Neural cell (in vitro differentiated cells): ENCODE data around the gene CISD2.

Experiments used
- EZH2 ChIP-seq: fragments of 200-600, 300-800 bp; shearing (Covaris generic), sonication (generic); IDR thresholded peaks from 2 replicates; pipeline ENCODE4 v1.6.1; 2014; ENCODE audit warnings: antibody characterized with exemption, low read length, borderline replicate concordance, mild to moderate bottlenecking; ENCODE audit not compliant: insufficient read depth, poor library complexity, severe bottlenecking
- SMC3 ChIP-seq: fragments of 450-650 bp; conservative IDR thresholded peaks from 2 replicates; pipeline ENCODE4 v1.6.1; 2014; ENCODE audit warnings: antibody characterized with exemption, mild to moderate bottlenecking, moderate library complexity; ENCODE audit not compliant: poor library complexity
- TF ChIP-seq, protein P1 (sequence below): fragments of 450-650 bp; IDR thresholded peaks from 2 replicates; pipeline ENCODE4 v1.5.1; 2014; ENCODE audit warnings: antibody characterized with exemption, mild to moderate bottlenecking, moderate library complexity; ENCODE audit not compliant: poor library complexity, severe bottlenecking
- TF ChIP-seq, protein P2 (sequence below): IDR thresholded peaks from 2 replicates; pipeline ENCODE4 v1.6.1; 2012; ENCODE audit warnings: borderline replicate concordance

DNA sequence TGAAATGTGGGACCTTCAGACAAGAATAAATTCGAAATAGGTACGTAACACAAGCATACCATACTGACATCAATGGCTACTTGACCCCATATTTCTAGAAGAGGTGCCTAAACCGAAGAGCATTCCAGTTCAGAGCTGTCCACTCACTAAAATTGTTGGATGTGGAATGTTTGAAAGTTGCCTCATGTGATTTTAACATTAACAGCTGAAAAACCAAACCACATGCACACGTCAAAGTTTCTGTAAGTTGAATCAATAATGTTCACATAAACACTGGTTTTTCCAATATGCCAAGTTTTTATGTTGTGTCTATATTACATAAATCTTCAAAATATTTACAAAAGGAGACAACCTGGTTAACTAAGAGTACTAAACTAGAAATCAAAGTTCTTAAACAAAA is 44.9 kb upstream of the CISD2 start:
- TF ChIP-seq, protein P1, sequence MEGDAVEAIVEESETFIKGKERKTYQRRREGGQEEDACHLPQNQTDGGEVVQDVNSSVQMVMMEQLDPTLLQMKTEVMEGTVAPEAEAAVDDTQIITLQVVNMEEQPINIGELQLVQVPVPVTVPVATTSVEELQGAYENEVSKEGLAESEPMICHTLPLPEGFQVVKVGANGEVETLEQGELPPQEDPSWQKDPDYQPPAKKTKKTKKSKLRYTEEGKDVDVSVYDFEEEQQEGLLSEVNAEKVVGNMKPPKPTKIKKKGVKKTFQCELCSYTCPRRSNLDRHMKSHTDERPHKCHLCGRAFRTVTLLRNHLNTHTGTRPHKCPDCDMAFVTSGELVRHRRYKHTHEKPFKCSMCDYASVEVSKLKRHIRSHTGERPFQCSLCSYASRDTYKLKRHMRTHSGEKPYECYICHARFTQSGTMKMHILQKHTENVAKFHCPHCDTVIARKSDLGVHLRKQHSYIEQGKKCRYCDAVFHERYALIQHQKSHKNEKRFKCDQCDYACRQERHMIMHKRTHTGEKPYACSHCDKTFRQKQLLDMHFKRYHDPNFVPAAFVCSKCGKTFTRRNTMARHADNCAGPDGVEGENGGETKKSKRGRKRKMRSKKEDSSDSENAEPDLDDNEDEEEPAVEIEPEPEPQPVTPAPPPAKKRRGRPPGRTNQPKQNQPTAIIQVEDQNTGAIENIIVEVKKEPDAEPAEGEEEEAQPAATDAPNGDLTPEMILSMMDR = no peak
- TF ChIP-seq EZH2 = no peak
- TF ChIP-seq, protein P2, sequence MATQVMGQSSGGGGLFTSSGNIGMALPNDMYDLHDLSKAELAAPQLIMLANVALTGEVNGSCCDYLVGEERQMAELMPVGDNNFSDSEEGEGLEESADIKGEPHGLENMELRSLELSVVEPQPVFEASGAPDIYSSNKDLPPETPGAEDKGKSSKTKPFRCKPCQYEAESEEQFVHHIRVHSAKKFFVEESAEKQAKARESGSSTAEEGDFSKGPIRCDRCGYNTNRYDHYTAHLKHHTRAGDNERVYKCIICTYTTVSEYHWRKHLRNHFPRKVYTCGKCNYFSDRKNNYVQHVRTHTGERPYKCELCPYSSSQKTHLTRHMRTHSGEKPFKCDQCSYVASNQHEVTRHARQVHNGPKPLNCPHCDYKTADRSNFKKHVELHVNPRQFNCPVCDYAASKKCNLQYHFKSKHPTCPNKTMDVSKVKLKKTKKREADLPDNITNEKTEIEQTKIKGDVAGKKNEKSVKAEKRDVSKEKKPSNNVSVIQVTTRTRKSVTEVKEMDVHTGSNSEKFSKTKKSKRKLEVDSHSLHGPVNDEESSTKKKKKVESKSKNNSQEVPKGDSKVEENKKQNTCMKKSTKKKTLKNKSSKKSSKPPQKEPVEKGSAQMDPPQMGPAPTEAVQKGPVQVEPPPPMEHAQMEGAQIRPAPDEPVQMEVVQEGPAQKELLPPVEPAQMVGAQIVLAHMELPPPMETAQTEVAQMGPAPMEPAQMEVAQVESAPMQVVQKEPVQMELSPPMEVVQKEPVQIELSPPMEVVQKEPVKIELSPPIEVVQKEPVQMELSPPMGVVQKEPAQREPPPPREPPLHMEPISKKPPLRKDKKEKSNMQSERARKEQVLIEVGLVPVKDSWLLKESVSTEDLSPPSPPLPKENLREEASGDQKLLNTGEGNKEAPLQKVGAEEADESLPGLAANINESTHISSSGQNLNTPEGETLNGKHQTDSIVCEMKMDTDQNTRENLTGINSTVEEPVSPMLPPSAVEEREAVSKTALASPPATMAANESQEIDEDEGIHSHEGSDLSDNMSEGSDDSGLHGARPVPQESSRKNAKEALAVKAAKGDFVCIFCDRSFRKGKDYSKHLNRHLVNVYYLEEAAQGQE = no peak
- no peak for TF ChIP-seq SMC3
